GM18526 (cell line): ENCODE data around the gene STARD4.
A peak's percentile ranks its signal among the peaks of the same experiment; 100 is the strongest.

Experiments
- POLR2A ChIP-seq: IDR thresholded peaks from 3 replicates; pipeline ENCODE4 v1.6.1; 2011; ENCODE audit not compliant: insufficient read length; ENCODE audit errors: extremely low read depth

The STARD4 gene

DNA sequence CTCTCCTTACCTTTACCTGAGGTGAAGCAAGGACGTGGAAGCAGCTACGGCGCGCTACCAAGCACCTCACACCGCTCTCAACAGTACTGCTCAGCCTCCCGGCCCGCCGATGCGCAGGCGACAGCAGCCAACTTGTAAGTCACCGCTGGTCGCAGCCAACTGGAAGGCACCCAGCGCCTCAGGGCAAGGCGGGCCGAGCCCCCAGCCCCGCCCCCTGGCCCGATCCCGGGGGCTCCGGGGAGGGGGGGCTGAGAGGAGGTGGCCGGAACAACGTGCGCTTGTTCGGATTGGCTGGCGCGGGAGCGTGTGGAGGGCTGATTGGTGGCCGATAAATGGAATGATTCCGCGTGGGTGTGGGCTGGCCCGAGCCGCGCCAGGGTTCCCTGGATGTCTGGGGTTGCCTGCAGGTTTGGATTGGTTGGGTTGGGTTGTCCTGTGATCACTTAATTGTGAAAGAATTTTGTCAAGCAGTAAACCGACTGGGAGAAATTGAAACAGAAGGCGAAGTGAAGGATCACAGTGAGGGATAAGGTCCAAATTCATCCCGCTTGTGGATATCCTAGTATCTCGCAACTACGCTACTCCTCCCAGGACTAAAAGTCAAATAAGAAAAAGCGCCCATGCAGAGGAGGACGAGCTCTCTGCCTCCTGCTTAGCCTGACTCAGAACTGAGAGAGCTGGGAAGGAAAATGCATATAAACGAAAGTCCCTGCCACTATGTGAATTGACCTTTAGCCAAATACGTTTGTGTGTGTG, at the start of gene STARD4:
Gene STARD4 (minus strand): TSS at position 161 of the 756 bp plus-strand sequence. CDS start 5,102 bp downstream, outside the sequence.
- TF ChIP-seq POLR2A = peak; percentile 99

DNA sequence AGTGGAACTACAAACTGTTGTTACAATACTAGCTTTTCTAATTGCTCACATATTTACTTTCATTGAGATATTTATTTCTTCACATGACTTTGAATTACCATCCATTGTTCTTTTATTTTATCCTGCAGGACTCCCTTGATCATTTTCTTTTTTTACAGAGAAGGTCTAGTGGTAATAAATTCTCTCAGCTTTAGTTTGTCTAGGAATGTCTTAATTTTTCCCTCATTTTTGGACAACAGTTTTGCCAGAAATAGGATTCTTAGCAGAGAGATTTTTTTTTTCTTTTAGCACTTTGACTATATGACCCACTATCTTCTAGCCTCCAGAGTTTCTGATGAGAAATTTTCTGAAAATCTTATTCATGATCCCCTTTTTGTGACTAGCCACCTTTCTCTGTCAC, 47.3 kb upstream of the STARD4 start:
- no peak for TF ChIP-seq POLR2A

DNA sequence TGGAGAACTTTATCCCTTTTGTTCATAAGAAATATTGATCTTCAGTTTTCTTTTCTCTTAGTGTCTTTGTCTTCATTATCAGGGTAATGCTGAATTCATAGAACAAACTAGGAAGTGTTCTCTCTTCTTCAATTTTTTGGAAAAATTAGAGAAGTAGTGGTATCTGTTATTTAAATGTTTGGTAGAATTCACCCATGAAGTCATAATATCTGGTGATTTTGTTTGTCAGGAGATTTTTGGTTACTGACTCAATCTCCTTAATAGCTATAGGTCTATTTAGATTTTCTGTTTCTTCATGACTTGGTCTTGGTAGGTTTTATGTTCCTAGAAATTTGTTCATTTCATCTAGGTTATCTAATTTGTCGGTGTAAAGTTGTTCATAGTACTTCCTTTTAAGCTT, 45.4 kb upstream of the STARD4 start:
- TF ChIP-seq POLR2A = no peak

DNA sequence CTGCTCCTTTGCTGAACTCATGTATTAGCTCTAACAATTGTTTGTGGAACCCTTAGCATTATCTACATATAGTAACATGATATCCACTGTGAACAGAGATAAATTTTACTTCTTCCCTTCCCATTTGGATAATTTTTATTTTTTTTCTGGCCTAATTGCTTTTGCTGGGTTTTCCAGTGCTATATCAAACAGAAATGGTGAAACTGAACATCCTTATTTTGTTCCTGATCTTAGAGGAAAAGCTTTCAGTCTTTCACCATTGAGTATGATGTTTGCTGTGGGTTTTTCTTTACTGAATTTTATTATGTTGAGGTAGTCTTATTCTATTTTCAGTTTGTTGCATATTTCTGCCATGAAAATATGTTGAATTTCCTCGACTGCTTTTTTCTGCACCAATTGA, 44.8 kb upstream of the STARD4 start:
- TF ChIP-seq POLR2A = no peak

GRCh38 chr5:111556501-111556900, 44.2 kb upstream of the STARD4 start:
- TF ChIP-seq POLR2A = no peak

DNA sequence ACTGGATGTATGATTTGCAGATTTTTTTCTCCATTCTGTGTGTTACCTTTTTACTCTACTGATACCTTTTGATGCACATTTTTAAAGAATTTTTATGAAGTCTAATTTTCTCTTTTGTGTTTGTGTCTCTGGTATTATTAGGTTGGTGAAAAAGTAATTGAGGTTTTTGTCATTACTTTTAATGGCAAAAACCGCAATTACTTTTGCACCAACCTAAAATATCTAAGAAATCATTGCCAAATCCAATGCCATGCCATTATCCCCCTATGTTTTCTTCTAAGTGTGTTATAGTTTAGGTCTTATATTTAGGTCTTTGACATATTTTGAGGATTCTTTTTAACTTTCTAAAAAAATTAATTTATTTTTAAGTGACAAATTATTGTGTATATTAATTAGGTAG, 43.4 kb upstream of the STARD4 start:
- TF ChIP-seq POLR2A = no peak

GRCh38 chr5:111553868-111554267, 41.5 kb upstream of the STARD4 start:
- TF ChIP-seq POLR2A = no peak

DNA sequence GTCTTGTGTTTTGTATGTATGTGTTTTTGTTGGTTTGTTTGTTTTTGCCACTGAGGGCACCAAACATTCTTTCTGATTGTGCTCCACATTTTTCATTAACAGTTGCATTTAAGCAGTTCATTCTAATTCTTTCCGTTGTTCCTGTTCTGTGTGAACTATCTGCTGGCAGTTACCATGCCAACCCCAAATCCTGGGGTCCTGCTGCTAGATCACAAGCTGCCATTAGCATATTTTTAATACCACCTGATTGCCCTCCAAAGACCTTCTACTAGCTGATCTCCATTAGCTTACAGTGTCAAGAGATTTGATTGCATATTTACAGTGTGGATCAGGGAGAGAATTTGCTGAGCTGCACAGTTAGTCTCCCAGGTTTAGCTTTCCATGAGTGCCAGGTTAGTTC, 40.6 kb upstream of the STARD4 start:
- TF ChIP-seq POLR2A = no peak

- no peak for TF ChIP-seq POLR2A
These were observed 40.2 kb upstream of the STARD4 start for GRCh38 chr5:111552492-111552891.

DNA sequence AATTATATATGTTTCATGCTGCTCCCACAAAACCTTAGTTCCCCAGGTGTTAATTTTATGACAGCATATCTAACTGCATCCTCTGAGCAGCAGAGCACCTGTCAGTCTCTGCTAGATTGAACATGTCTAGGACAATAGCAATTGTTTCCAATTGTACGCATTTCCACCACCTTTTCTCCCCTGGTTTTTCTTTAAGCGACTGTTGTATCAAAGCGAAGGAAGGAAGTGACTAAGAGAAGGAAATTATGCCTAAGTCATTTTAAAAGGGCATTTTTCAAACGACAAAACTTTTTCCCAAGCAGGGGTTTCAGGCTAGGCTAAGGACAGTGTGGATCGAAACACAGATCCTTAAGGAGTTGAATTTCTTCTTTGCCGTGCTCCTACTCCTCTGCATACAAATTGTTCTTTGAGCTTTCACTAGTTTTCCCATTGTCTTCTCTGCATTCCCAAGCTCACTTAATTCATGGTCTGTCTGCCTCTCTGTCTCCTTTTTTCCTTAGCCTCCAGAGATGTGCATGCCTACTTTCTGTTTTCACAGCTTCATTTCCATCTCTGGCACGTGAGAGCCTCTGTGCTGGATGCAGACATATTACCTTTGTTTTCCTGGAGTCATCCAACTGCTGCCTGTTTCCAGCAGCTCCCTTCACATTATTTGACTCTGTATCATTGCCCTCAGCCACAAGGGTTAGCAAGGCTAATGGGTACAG, 39.4 kb upstream of the STARD4 start:
- TF ChIP-seq POLR2A = no peak

DNA sequence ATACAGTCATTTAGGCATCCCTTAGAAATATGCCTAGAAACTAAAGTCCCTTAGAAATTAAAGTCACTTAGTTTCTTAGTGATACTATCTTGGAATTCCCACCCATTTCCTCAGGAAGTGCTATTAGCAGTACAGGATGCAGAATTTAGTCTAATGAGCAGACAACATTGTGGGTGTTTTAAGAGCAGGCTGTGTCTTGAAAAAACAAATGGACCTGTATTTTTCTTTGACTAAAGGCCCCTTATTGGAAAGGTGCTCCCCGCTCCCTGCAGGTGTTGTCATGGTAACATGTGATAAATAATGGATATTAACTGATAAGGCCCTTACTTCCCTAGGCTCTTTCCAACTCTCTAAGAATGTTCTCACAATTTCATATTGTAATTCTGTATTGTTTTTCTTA, 38.8 kb upstream of the STARD4 start:
- no peak for TF ChIP-seq POLR2A

- no peak for TF ChIP-seq POLR2A
These were observed 38.1 kb upstream of the STARD4 start for GRCh38 chr5:111550282-111551020.

DNA sequence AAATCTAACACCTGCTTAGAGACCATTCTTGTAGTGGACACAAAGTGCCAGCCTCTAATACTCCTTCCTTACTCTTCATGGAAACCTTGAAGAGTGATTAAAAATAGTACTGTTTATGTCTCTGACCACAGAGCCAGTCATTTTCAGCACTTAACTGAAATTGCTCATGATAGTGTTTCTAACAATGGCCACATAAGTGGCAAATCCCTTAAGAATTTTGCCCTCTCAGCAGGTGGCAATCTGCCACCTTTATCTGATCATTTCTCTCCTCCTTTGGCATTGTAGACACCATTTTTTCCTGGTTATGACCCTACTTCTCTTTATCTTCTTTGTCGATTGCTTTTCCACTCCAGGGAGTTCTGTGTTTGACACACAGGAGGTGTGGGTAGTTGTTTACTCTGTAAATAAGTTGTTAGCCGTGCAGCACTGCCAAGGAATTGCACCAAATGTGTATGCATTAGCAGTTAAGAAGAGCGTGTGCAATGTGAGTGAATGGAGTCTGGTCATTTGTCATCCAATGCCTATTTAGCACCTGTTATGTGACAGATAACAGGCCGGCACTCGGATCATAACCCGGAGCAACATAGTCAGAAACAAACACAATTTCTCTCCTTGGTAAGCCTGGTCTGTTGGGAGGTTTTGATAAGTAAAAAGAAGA, 36.8 kb upstream of the STARD4 start:
- TF ChIP-seq POLR2A = no peak

GRCh38 chr5:111548348-111548950, 36.1 kb upstream of the STARD4 start:
- TF ChIP-seq POLR2A = no peak

DNA sequence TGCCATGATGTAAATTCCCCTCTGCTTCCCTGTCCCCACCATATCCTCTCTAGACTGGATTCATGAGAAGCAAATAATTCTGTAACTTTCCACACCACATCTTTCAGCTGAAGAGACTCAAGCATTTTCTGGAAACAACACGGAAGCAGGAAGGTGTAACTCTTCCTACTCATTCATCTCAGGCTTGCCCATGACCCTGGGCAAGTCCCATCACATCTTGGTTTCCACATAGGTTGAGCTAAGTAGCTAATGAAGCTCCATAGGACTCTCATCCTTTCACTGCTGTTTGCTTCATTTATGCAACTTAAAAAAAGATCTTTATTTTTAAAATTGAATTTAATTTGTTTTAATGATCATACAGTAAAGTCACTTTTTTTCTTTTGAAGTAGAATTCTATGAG, 32.7 kb upstream of the STARD4 start:
- TF ChIP-seq POLR2A = no peak
